GM21717 (cell line): ENCODE data around the gene VPS8.
"Not testable (repeated sequence)": the region's sequence is repeated elsewhere in the genome, so short reads cannot be mapped to it uniquely, and the experiment has no call there.

Experiments used
- ATAC-seq: cut with Tn5 transposase; IDR thresholded peaks from one replicate; pipeline ENCODE4 v1.9.1; 2021; ENCODE audit warnings: mild to moderate bottlenecking, moderate library complexity; ENCODE audit not compliant: unreplicated experiment

VPS8 gene

DNA sequence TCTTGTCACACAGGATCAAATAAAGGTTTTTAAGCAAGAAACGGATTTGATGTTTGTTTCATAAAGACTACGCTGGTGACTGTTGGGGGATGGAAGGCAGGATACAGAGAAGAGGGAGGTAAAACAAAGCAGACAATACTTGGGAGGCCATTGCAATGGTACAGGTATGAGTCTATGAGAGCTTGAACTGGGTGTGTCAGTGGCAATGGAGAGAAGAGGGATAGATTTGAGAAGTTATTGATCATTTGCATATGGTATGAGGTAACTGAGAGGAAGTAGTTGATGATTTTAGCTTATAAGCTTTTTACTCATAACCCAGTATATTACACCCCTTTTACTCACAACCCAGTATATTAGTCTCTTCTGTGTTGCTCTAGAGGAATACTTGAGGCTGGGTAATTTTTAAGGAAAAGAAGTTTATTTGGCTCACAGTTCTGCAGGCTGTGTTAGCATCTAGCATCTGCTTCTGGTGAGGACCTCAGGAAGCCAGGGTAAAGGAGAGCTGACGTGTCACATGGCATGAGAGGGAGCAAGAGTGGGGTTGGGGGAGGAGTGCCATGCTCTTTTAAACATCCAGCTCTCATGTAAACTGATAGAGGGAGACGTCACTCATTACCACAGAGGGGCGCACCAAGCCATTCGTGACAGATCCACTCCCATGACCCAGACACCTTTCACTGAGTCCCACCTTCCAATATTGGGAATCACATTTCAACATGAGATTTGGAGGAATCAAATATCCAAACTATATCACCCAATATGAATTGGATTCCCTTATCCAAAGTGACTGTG is 153.9 kb downstream of the VPS8 start:
- ATAC-seq, result no peak

GRCh38 chr3:184968115-184968514 is 156.1 kb downstream of the VPS8 start:
- no peak for ATAC-seq

DNA sequence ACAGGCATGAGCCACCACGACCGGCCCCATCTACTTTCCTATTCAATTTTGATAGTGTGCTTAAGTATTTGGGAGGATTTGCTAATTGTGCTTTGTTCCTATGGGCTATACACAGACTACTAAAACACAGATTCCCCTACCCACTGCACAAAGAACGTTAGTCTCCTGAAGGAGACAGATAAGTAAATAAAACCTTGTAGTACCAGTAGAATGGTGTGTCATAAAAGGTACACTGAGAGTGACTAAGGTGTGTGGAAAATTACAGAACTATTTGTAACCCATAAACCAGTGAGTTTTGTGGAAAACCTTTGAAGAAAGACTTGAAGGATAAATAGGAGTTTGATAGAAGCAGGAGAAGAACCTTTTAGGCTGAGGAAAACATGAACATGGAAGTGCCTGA is 158.2 kb downstream of the VPS8 start:
- no peak for ATAC-seq

- no peak for ATAC-seq
Measured at GRCh38 chr3:184977796-184978195, 165.8 kb downstream of the VPS8 start.

DNA sequence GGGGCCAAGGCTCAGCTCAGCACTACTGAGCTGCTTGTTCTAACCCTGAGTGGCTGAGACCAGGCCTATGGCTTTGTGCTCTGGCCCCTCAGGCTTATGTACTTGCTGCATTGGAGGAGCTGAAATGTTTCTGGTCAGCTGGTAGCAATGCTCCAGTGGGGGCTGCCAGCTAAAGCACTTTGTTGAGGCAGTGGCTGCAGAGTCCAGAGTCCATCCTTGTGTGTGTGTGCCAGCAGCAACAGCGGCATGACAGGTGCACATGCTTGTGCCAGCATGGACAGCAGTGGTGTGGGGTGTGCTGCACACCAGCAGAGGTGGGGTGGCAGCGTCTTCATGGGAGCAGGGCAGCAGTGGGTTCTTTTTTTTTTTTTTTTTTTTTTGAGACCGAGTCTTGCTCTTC is 169.1 kb downstream of the VPS8 start:
- no peak for ATAC-seq

DNA sequence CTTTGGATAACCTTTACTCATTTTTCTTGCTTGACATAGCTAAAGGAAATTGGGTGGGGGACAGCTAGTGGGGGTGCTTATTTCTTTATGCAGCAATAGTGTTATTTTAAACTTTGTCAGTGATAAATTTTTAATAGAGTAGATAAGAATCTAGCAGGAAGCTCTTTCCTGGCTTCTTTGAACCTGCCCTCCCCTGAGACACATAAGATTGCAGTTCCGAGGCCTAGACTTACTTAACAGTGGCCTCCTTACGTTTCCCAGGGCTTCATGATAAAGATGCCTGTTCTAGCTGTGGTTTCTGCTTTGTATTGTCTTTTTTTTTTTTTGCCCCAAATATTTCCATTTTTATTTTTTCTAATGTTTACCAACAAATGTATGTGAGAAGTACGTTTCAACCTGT is 170.1 kb downstream of the VPS8 start:
- no peak for ATAC-seq

- ATAC-seq, result no peak
Measured at GRCh38 chr3:184985586-184985985, 173.6 kb downstream of the VPS8 start.

DNA sequence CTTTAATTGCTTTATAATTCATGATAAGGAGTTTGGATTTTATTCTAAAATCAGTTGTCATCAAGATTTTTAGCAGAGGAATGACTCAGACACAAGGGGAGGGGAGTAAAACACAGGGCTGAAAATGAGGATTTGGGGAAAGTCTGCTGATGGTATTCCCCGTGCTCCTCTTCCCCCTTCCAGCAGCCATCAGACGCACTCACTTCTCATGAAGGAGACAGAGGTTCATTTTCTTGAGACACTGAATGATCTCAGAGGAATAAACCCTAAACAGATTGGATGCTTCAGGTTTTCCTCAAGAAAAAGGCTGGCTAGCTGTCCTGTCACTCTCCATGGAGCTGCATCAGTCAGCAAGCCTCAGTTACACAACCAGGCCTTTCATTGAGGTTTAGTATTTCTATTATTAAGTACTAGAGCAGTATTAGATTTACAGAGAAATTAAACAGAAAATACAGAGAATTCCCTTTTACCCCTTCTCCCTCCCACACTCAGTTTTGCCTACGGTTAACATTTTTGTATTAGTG is 174.5 kb downstream of the VPS8 start:
- ATAC-seq, result no peak

GRCh38 chr3:184993394-184993793 is 181.4 kb downstream of the VPS8 start:
- ATAC-seq, result no peak

DNA sequence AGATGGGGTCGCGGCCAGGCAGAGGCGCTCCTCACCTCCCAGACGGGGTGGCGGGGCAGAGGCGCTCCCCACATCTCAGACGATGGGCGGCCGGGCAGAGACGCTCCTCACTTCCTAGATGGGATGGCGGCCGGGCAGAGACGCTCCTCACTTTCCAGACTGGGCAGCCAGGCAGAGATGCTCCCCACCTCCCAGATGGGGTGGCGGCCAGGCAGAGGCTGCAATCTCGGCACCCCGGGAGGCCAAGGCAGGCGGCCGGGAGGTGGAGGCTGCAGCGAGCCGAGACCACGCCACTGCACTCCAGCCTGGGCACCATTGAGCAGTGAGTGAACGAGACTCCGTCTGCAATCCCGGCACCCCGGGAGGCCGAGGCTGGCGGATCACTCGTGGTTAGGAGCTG is 191.9 kb downstream of the VPS8 start:
- ATAC-seq, result not testable (repeated sequence)

GRCh38 chr3:185009650-185010049 is 197.7 kb downstream of the VPS8 start:
- no peak for ATAC-seq

GRCh38 chr3:185017584-185017983 is 205.6 kb downstream of the VPS8 start:
- not testable (repeated sequence) for ATAC-seq

DNA sequence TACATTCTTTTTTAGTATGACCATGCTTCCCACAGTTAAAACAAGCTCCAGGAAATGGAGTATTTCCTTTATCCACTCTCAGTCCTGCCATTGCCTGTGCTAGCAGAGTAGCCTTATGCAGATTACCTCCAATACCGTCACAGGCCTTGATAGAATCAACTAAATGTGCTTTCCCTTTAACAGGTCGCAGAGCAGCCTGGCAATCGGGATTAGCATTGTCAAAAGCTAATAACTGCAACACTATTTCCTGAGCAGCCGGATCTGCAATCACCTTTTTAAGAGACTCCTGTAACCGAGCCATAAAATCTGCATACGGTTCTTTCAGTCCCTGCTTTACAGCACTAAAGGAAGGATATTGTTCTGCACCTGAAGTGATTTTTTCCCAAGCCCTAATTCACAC is 206.0 kb downstream of the VPS8 start:
- not testable (repeated sequence) for ATAC-seq

DNA sequence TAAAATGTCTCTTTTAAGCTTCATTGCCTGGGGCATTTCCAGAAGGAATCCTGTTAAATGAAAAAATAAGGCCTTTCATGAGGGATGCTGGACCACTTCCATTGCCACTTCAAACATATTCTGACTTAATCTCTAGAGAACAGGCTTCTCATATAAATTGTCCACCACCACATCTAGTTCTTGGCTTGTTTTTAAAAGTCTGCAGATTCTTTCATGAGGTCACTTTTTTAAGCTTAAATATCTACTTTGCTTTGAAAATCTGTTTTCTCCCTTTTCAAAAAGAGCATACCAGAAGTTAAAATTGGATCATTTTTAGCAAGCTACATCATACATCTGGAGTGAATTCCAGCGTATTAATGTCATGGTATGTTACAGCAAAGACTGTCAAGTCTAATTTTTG is 209.3 kb downstream of the VPS8 start:
- ATAC-seq, result no peak

DNA sequence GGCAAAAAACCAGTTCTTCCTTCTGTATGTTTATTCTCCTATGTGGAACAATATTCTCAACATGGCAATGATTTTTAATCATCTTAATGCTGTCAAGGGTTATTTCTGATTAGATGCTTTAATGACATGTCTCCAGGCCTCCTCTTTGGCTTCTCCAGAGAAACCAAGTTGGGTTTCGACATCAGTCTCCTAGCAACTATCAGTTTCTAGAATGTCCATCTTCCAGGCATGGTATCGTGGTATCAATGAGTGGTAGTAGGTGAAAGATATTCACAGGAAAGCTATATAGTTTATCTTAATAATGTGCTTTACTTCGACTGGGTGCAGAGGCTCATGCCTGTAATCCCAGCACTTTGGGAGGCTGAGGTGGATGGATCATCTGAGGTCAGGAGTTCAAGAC is 212.4 kb downstream of the VPS8 start:
- no peak for ATAC-seq

DNA sequence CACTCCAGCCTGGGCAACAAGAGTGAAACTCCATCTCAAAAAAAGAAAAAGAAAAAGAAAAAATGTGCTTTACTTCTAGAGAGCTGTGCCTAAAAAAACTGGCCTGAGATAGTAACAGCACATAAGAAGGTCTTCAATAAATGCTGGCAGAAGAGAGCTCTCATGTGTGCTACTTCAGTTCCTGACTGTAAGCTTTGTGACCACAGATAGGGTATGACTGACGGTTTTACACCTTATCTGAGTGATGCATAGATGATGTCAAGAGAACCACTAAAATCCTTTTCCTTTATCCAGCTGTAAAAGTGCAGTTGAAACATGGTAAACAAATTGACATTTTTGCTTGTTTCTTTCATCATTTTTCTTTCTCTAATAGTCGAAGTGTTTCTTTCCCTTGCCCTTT is 213.0 kb downstream of the VPS8 start:
- ATAC-seq, result no peak

- no peak for ATAC-seq
Measured at GRCh38 chr3:185028121-185028520, 216.2 kb downstream of the VPS8 start.

- ATAC-seq, result no peak
Measured at GRCh38 chr3:185029086-185029485, 217.1 kb downstream of the VPS8 start.

DNA sequence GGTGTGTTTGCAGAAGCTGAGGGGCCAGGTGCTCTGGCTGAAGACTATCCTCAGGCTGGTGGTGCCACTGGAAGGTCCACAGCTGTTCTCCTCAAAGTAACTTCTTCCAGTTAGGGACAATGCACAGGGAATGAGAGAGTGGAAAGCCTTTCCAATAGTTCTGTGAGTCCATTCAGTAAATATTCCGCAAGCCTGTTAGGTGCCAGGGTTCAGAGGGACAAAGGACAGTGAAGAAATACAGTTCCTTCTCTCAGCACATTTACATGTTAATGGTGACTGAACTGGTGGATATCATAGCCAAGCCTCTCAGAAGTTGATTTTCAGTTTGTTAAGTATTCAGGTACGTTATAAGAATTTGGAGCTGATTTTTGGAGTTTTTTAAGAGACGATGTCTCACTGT is 218.4 kb downstream of the VPS8 start:
- ATAC-seq, result no peak

DNA sequence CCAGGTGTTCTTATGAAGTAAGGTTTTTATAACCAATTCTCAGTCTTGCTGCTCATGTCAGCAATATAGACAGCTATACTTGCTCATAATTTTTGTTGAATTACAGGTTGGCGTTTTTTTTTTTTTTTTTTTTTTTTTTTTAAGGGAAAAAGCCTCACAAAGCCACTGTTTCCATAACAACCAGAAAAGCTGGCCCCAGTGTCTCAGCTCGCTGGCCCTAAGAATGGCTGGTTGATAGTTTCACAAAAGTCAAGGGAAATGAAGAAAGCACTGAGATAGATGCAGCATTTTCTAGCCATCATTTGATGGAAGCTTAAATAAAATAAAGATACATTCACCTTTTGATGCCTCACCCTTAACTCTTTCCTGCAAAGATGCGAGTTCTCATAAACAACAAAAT is 219.0 kb downstream of the VPS8 start:
- ATAC-seq, result no peak

DNA sequence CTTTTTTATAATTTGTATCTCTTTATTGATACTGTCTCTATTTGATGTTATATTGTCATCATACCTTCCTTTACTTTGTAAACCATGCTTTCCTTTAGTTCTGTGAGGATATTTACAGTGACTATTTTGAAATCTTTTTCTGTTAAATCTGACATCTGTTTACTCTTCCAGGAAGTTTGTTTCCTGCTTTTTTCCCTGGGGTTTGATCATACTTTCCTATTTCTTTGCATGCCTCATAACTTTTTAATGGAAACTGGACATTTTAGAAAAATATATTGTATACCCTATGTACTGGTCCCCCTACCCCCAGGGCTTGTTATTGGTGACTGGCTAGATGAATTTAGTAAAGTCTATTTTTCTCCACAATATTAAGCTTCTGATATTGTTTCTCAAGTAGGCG is 225.8 kb downstream of the VPS8 start:
- no peak for ATAC-seq

- ATAC-seq, result no peak
Measured at GRCh38 chr3:185040425-185040824, 228.5 kb downstream of the VPS8 start.

DNA sequence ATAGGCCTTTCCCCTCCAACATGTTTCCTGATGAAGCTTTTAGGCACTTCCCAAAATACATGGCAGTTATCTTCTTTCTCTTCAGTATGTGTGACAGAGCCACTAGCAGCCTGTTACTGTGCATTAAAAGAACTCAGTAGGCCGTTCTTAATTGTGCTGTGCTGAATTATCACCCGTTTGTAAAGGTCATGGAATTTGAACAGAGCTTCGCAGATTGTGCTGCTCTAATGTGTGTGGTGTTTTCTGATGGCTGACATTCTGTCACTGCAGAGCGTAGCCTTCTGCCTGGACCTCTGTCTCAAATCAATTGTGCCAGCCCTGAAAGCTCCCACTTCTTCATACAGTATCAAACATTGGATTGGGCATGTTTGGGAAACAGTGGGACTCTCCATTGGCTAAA is 229.6 kb downstream of the VPS8 start:
- ATAC-seq, result no peak
